Right atrium auricular region (tissue), 2 donors: ENCODE data around the gene PCNT. TPM values are rescaled to one million over a fixed set of nuclear protein-coding genes. Genes with fewer than 3 reads are reported as not detected.

ENCODE experiments used
- DNase-seq: peaks from one replicate; pipeline ENCODE4 v3.0.0-alpha.2; 2019; ENCODE audit warnings: low spot score
- H3K27ac ChIP-seq, 2 donors: fragments of 200-600 bp; sonication (generic); 1 replicate in 1 of 2; 2 replicates in 1 of 2; pipeline ENCODE4 v1.5.1; 2016 to 2019
- H3K27me3 ChIP-seq, 2 donors: fragments of 200-600 bp; sonication (generic); one replicate each; pipeline versions ENCODE4 v1.5.1 to v1.6.0; 2017 to 2019
- H3K36me3 ChIP-seq: fragments of 200-600 bp; sonication (generic); one replicate; pipeline ENCODE4 v1.5.1; 2016
- H3K4me1 ChIP-seq, 2 donors: fragments of 200-600 bp; sonication (generic); one replicate each; pipeline versions ENCODE4 v1.5.1 to v1.6.0; 2017 to 2019
- H3K4me3 ChIP-seq, 2 donors: fragments of 200-600 bp; sonication (generic); 1 replicate in 1 of 2; 2 replicates in 1 of 2; pipeline ENCODE4 v1.5.1; 2017 to 2019; ENCODE audit warnings: mild to moderate bottlenecking in 1 of 2, moderate library complexity in 1 of 2
- H3K9me3 ChIP-seq, 2 donors: fragments of 200-600 bp; sonication (generic); one replicate each; pipeline ENCODE4 v1.5.1; 2019
- CTCF ChIP-seq, 2 donors: fragments of 200-600 bp; sonication (generic); IDR thresholded peaks; one replicate each; pipeline ENCODE4 v1.5.1; 2019; ENCODE audit warnings: antibody characterized with exemption in 2 of 2
- total RNA-seq, 2 donors: library from RNA; depleted of rRNA; stranded (reverse); fragments of >200 nt; gene quantifications; one replicate each; pipeline ENCODE4 v1.1.0, GENCODE V29; 2016

The PCNT gene
- total RNA-seq, 2 donors from 2014 or later = 31.7 to 40.3 TPM

- Histone ChIP-seq H3K27ac (no peak overlapping the region), H3K4me1 (peaks cover 0 to 7% of the 10 kb centered on the region in 2 donors), H3K36me3 (peaks cover 31% of the 10 kb centered on the region), H3K9me3 (no peaks in the 10 kb centered on the region), H3K4me3 (no peak overlapping the region), H3K27me3 (no peaks in the 10 kb centered on the region)
- DNase-seq = no peak
- no peak for TF ChIP-seq CTCF (IDR thresholded peaks at IDR 0.05)
Measured at GRCh38 chr21:46366561-46366960, 42.6 kb downstream of the PCNT start.

GRCh38 chr21:46366966-46367365 lies 43.0 kb downstream of the PCNT start:
- no peak for DNase-seq
- H3K4me3 ChIP-seq = no peak overlapping the region
- H3K4me1 ChIP-seq = peaks cover 0 to 7% of the 10 kb centered on the region in 2 donors
- peaks cover 31% of the 10 kb centered on the region for H3K36me3 ChIP-seq
- no peaks in the 10 kb centered on the region for H3K27me3 ChIP-seq
- H3K27ac ChIP-seq = no peak overlapping the region
- no peaks in the 10 kb centered on the region for H3K9me3 ChIP-seq
- TF ChIP-seq CTCF (IDR thresholded peaks at IDR 0.05) = no peak

- Histone ChIP-seq H3K4me1 (peaks cover 0 to 7% of the 10 kb centered on the region in 2 donors), H3K27ac (no peak overlapping the region), H3K36me3 (peaks cover 25% of the 10 kb centered on the region), H3K9me3 (no peaks in the 10 kb centered on the region), H3K4me3 (no peak overlapping the region), H3K27me3 (no peaks in the 10 kb centered on the region)
- TF ChIP-seq CTCF (IDR thresholded peaks at IDR 0.05) = no peak
- no peak for DNase-seq
Measured at GRCh38 chr21:46368533-46369285, 44.8 kb downstream of the PCNT start.

GRCh38 chr21:46369520-46370235 lies 45.7 kb downstream of the PCNT start:
- no peak for DNase-seq
- H3K27me3 ChIP-seq = no peaks in the 10 kb centered on the region
- no peak for TF ChIP-seq CTCF (IDR thresholded peaks at IDR 0.05)
- peaks cover 17% of the 10 kb centered on the region for H3K36me3 ChIP-seq
- H3K4me3 ChIP-seq = no peak overlapping the region
- no peak overlapping the region for H3K27ac ChIP-seq
- H3K4me1 ChIP-seq = peaks cover 0 to 7% of the 10 kb centered on the region in 2 donors
- H3K9me3 ChIP-seq = no peaks in the 10 kb centered on the region

GRCh38 chr21:46371204-46372013 lies 47.5 kb downstream of the PCNT start:
- Histone ChIP-seq H3K4me1 (peaks cover 0 to 16% of the 10 kb centered on the region in 2 donors), H3K4me3 (no peak overlapping the region), H3K36me3 (peaks cover 7% of the 10 kb centered on the region), H3K9me3 (no peaks in the 10 kb centered on the region), H3K27ac (no peak overlapping the region), H3K27me3 (no peaks in the 10 kb centered on the region)
- no peak for TF ChIP-seq CTCF (IDR thresholded peaks at IDR 0.05)
- DNase-seq = no peak
